SW480 (cell line): ENCODE results near the gene CLEC14A.

ENCODE experiments used
- DNase-seq: peaks from one replicate; pipeline ENCODE4 v3.0.0-alpha.2; 2016; ENCODE audit warnings: low spot score

Gene CLEC14A

GRCh38 chr14:38248321-38249028, 7.4 kb downstream of the CLEC14A start:
- DNase-seq = no peak

- no peak for DNase-seq
These were observed 12.1 kb downstream of the CLEC14A start for GRCh38 chr14:38243696-38244240.

GRCh38 chr14:38238878-38239277, 17.0 kb downstream of the CLEC14A start:
- DNase-seq = peak; percentile 36

- no peak for DNase-seq
These were observed 17.6 kb downstream of the CLEC14A start for GRCh38 chr14:38238332-38238731.

- DNase-seq = no peak
These were observed 22.7 kb downstream of the CLEC14A start for GRCh38 chr14:38233218-38233617.

GRCh38 chr14:38226366-38226765, 29.5 kb downstream of the CLEC14A start:
- DNase-seq = no peak

GRCh38 chr14:38225946-38226345, 29.9 kb downstream of the CLEC14A start:
- DNase-seq = no peak

- DNase-seq = no peak
These were observed 31.6 kb downstream of the CLEC14A start for GRCh38 chr14:38224338-38224737.

GRCh38 chr14:38221077-38221476, 34.8 kb downstream of the CLEC14A start:
- no peak for DNase-seq

- no peak for DNase-seq
These were observed 38.3 kb downstream of the CLEC14A start for GRCh38 chr14:38217553-38217952.

- no peak for DNase-seq
These were observed 42.9 kb downstream of the CLEC14A start for GRCh38 chr14:38213001-38213400.

- DNase-seq = no peak
These were observed 43.8 kb downstream of the CLEC14A start for GRCh38 chr14:38212111-38212510.

- DNase-seq = no peak
These were observed 44.6 kb downstream of the CLEC14A start for GRCh38 chr14:38211255-38211735.

- no peak for DNase-seq
These were observed 45.2 kb downstream of the CLEC14A start for GRCh38 chr14:38210587-38211216.

- no peak for DNase-seq
These were observed 46.0 kb downstream of the CLEC14A start for GRCh38 chr14:38209572-38210557.

- peak; percentile 92 for DNase-seq
These were observed 47.0 kb downstream of the CLEC14A start for GRCh38 chr14:38208618-38209562.

- DNase-seq = peak; percentile 76
These were observed 47.9 kb downstream of the CLEC14A start, which contains the start of gene SSTR1 for GRCh38 chr14:38207736-38208617. TSS of gene SSTR1 (plus strand) at chr14:38207904. CDS start at chr14:38209390, 1,486 bp downstream.

GRCh38 chr14:38207377-38207735, 48.5 kb downstream of the CLEC14A start:
- DNase-seq = no peak

- DNase-seq = no peak
These were observed 49.1 kb downstream of the CLEC14A start for GRCh38 chr14:38206689-38207376.
